GM23338 (cell line): Measurements from ENCODE around the gene ELFN1. TPM values are rescaled to one million over a fixed set of nuclear protein-coding genes. Genes with fewer than 3 reads are reported as not detected.

Experiments used
- ATAC-seq: fragments of 200-7000 bp; cut with Tn5 transposase; 3 replicates; pipeline ENCODE4 v1.9.1; 2020
- DNase-seq: peaks from one replicate; pipeline ENCODE4 v3.0.0-alpha.2; 2015; ENCODE audit warnings: low spot score
- H2AFZ ChIP-seq: fragments of 200-600 bp; sonication (generic); 2 replicates; pipeline ENCODE4 v1.8.0; 2016; ENCODE audit warnings: antibody characterized with exemption, mild to moderate bottlenecking, moderate library complexity
- H3F3A ChIP-seq: fragments of 200-600 bp; sonication (generic); replicated peaks from 2 replicates; pipeline ENCODE4 v1.8.0; 2017; ENCODE audit warnings: antibody characterized with exemption, mixed run types, low read depth
- H3K27ac ChIP-seq: fragments of 200-600 bp; sonication (generic); 2 replicates; pipeline ENCODE4 v1.6.1; 2016; ENCODE audit warnings: low read depth
- H3K27me3 ChIP-seq: fragments of 200-600 bp; sonication (generic); 2 replicates; pipeline ENCODE4 v1.8.0; 2016; ENCODE audit warnings: mild to moderate bottlenecking, mixed run types, moderate library complexity; ENCODE audit not compliant: insufficient read depth
- H3K36me3 ChIP-seq: fragments of 200-600 bp; sonication (generic); 2 replicates; pipeline ENCODE4 v1.8.0; 2016; ENCODE audit warnings: mild to moderate bottlenecking; ENCODE audit not compliant: insufficient read depth
- H3K4me1 ChIP-seq: fragments of 200-600 bp; sonication (generic); 2 replicates; pipeline ENCODE4 v1.8.0; 2016; ENCODE audit warnings: mild to moderate bottlenecking, moderate library complexity; ENCODE audit not compliant: insufficient read depth
- H3K4me2 ChIP-seq: fragments of 200-600 bp; sonication (generic); 2 replicates; pipeline ENCODE4 v1.7.1; 2017; ENCODE audit warnings: mixed run types
- H3K4me3 ChIP-seq: fragments of 200-600 bp; sonication (generic); 2 replicates; pipeline ENCODE4 v1.6.1; 2016; ENCODE audit warnings: mixed run types
- H3K79me2 ChIP-seq: fragments of 200-600 bp; sonication (generic); replicated peaks from 2 replicates; pipeline ENCODE4 v1.8.0; 2017; ENCODE audit warnings: mild to moderate bottlenecking; ENCODE audit not compliant: insufficient read depth
- H3K9me2 ChIP-seq: fragments of 200-600 bp; sonication (generic); 2 replicates; pipeline ENCODE4 v1.8.0; 2017; ENCODE audit not compliant: insufficient read depth
- H4K20me1 ChIP-seq: fragments of 200-600 bp; sonication (generic); replicated peaks from 2 replicates; pipeline ENCODE4 v1.8.0; 2017; ENCODE audit warnings: mild to moderate bottlenecking; ENCODE audit not compliant: insufficient read depth
- H3K27ac Mint-ChIP-seq: 2 replicates; pipeline ENCODE4 v1.8.0; 2020; ENCODE audit warnings: inconsistent platforms, mild to moderate bottlenecking, moderate library complexity, mixed read lengths
- H3K27me3 Mint-ChIP-seq: 3 replicates; pipeline ENCODE4 v1.8.0; 2022; ENCODE audit warnings: low read depth, mild to moderate bottlenecking, moderate library complexity, mixed read lengths, inconsistent platforms; ENCODE audit not compliant: insufficient read depth, poor library complexity
- H3K36me3 Mint-ChIP-seq: 3 replicates; pipeline ENCODE4 v1.8.0; 2021; ENCODE audit warnings: low read depth, mild to moderate bottlenecking, inconsistent platforms, moderate library complexity, mixed read lengths
- H3K4me1 Mint-ChIP-seq: 3 replicates; pipeline ENCODE4 v1.8.0; 2020; ENCODE audit warnings: mild to moderate bottlenecking, inconsistent platforms, mixed read lengths
- H3K4me3 Mint-ChIP-seq: 3 replicates; pipeline ENCODE4 v1.8.0; 2021; ENCODE audit warnings: moderate library complexity, mild to moderate bottlenecking, inconsistent platforms, mixed read lengths
- H3K9me3 Mint-ChIP-seq: 3 replicates; pipeline ENCODE4 v1.8.0; 2020; ENCODE audit warnings: moderate library complexity, mild to moderate bottlenecking, inconsistent platforms, mixed read lengths
- CREB1 ChIP-seq: fragments of 250-450 bp; sonication (Bioruptor Pico); IDR thresholded peaks from 2 replicates; pipeline ENCODE4 v1.5.0; 2020; ENCODE audit warnings: low read depth, mild to moderate bottlenecking, moderate library complexity
- CTCF ChIP-seq, 2 experiments: fragments of 200-600 bp in 1 of 2; sonication (generic) in 1 of 2; conservative IDR thresholded peaks; 2 replicates each; pipeline versions ENCODE4 v1.5.1 to v1.6.1; 2016 to 2017; ENCODE audit warnings: antibody characterized with exemption in 2 of 2, low read depth in 2 of 2, mild to moderate bottlenecking in 2 of 2, moderate library complexity in 1 of 2
- REST ChIP-seq: IDR thresholded peaks from one replicate; pipeline ENCODE4 v1.6.1; 2018; ENCODE audit warnings: antibody characterized with exemption; ENCODE audit not compliant: unreplicated experiment
- polyA plus RNA-seq: library from polyadenylated mRNA; unstranded; fragments of >200 nt; fragmentation: Nextera tagmentation; extraction: Ambion mirVana; gene quantifications from 2 replicates; pipeline ENCODE4 v1.2.1, GENCODE V29; 2016
- total RNA-seq: library from RNA; depleted of rRNA; stranded (reverse); fragments of >200 nt; shearing (Covaris generic); gene quantifications from 2 replicates; pipeline ENCODE4 v1.2.3, GENCODE V29; 2014
- TF ChIP-seq, protein P1 (sequence below): IDR thresholded peaks from 2 replicates; pipeline ENCODE4 v1.6.1; 2016; ENCODE audit warnings: antibody characterized with exemption

Gene ELFN1
- total and polyA plus RNA-seq, 2 experiments from 2014 or later = 0.08 to 3.5 TPM

DNA sequence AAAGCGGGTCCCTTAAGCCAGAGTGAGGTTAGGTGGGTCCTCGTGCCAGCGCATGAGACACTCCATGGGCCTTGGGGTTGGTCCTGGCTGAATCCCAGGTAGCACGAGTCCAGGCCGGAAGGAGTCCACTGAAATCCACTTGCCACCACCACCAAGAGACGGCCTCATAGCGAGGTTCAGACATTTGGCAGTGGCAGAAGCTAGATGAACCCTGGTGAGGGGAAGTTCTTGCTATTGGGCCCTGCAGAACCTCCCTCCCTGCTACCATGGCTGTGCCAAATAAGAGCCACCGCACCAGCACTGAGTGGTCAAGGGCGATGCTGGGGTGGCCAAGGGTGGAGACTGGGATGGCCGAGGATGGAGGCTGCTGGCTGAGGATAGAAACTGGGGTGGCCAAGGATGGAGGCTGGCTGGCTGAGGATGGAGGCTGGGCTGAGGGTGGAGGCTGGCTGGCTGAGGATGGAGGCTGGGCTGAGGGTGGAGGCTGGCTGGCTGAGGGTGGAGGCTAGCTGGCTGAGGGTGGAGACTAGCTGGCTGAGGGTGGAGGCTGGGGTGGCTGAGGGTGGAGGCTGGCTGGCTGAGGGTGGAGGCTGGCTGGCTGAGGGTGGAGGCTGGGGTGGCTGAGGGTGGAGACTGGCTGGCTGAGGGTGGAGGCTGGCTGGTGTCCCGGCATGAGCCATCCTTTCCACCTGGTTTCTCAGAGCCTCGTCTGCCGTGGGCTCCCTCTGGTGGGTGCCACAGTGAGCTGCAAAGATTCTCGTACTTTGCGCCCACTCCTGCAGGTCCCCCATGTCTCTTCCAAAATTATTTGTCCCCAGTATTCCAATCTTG is 88.2 kb downstream of the ELFN1 start:
- Mint-ChIP-seq H3K4me3 (no peak overlapping the region), H3K36me3 (peaks cover 7% of the 10 kb centered on the region; the same call in 1 of the 3 replicates), H3K9me3 (peaks cover 14% of the 10 kb centered on the region), H3K27me3 (peaks cover 43% of the 10 kb centered on the region), H3K27ac (no peak overlapping the region), H3K4me1 (peaks cover 17% of the 10 kb centered on the region)
- Histone ChIP-seq H3K9me2 (no peaks in the 10 kb centered on the region), H3K36me3 (no peaks in the 10 kb centered on the region), H3K4me3 (no peak overlapping the region), H2AFZ (no peak overlapping the region; the same call in 1 of the 2 replicates), H3K27ac (no peak overlapping the region), H3K79me2 (no peaks in the 10 kb centered on the region), H3F3A (no peaks in the 10 kb centered on the region), H3K27me3 (no peaks in the 10 kb centered on the region), H3K4me2 (no peak overlapping the region), H4K20me1 (no peaks in the 10 kb centered on the region), H3K4me1 (no peaks in the 10 kb centered on the region)
- TF ChIP-seq CREB1 (CRISPR knock-in tag) (no peak), CTCF (conservative IDR thresholded peaks at IDR 0.05; ENCODE audit: low read depth in 2 of 2) (peak; percentile 21 to 67; a peak in 3 of 4 replicates), REST (no peak)
- TF ChIP-seq, protein P1, sequence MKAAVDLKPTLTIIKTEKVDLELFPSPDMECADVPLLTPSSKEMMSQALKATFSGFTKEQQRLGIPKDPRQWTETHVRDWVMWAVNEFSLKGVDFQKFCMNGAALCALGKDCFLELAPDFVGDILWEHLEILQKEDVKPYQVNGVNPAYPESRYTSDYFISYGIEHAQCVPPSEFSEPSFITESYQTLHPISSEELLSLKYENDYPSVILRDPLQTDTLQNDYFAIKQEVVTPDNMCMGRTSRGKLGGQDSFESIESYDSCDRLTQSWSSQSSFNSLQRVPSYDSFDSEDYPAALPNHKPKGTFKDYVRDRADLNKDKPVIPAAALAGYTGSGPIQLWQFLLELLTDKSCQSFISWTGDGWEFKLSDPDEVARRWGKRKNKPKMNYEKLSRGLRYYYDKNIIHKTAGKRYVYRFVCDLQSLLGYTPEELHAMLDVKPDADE = no peak
- DNase-seq = peak; percentile 59
- peak; percentile 58 for ATAC-seq

DNA sequence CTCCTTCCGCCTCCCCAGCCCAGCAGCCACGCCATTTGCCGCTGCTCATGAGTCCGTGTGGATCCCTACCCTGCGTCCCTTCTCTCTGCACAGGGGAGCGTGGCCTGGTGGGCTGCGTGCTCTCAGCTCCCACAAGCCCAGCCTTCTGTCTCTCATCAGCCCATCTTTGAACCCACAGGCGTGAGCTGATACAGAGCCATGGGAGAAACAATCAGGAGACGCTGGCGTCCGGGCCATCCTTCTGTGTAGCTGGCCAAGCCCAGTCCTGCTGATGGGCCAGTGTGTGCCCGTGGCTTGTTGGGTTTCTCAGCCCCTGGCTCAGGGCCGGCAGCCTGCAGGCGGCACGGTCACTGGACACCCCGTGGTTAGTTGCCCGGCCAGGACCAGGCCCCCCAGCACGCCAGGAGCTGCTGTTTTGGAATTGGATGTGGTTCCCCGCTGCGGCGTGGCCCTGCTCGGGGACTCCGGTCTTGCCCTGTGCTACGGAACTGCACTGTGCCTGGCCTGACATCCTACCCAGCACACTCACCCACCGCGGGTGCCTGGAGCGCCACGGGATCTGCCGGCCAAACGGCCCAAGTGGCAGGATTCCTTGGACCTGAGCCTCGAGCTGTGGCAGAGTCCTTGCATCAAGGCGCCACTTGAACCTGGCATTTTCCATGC is 88.9 kb downstream of the ELFN1 start:
- Mint-ChIP-seq H3K4me3 (no peak overlapping the region), H3K27ac (no peak overlapping the region), H3K27me3 (peaks cover 40% of the 10 kb centered on the region), H3K4me1 (peaks cover 17% of the 10 kb centered on the region), H3K36me3 (peaks cover 8% of the 10 kb centered on the region; the same call in 1 of the 3 replicates), H3K9me3 (peaks cover 16% of the 10 kb centered on the region)
- no peaks in the 10 kb centered on the region for H3K27me3 ChIP-seq
- H4K20me1 ChIP-seq = no peaks in the 10 kb centered on the region
- H3K36me3 ChIP-seq = no peaks in the 10 kb centered on the region
- no peaks in the 10 kb centered on the region for H3K79me2 ChIP-seq
- TF ChIP-seq, protein P1 = no peak
- H3K9me2 ChIP-seq = no peaks in the 10 kb centered on the region
- no peaks in the 10 kb centered on the region for H3F3A ChIP-seq
- no peak overlapping the region for H3K4me2 ChIP-seq
- H3K27ac ChIP-seq = no peak overlapping the region
- no peaks in the 10 kb centered on the region for H3K4me1 ChIP-seq
- ATAC-seq (no peak), DNase-seq (no peak)
- H3K4me3 ChIP-seq = no peak overlapping the region
- H2AFZ ChIP-seq = no peak overlapping the region; the same call in 1 of the 2 replicates
